Stimulated activated CD8-positive, alpha-beta memory T cell treated with anti-CD3 and anti-CD28 coated beads, Interleukin-7, amount 100 ng/mL, for 4 hours (primary cell): Measurements from ENCODE around the gene TMEM190.

Source experiments
- DNase-seq, 2 donors: peaks; one replicate each; pipeline ENCODE4 v3.0.0-alpha.2; 2020; ENCODE audit warnings: low read depth in 2 of 2

TMEM190 gene

GRCh38 chr19:55370305-55370988, 6.2 kb upstream of the TMEM190 start, which contains the start of gene IL11:
Gene IL11 (minus strand): TSS chr19:55370463. CDS start chr19:55370310, 153 bp downstream.
- DNase-seq: no peak

- no peak for DNase-seq
Measured at GRCh38 chr19:55372316-55373081, 4.1 kb upstream of the TMEM190 start.

- DNase-seq: no peak
Measured at GRCh38 chr19:55373306-55373992, 3.2 kb upstream of the TMEM190 start.

GRCh38 chr19:55373993-55374757, 2.5 kb upstream of the TMEM190 start:
- no peak for DNase-seq

- DNase-seq: no peak
Measured at GRCh38 chr19:55377356-55378131, 918 bp downstream of the TMEM190 start.

- DNase-seq: no peak
Measured at GRCh38 chr19:55379174-55379573, 2.5 kb downstream of the TMEM190 start.

- DNase-seq: no peak
Measured at GRCh38 chr19:55382013-55382412, 5.4 kb downstream of the TMEM190 start.

- no peak for DNase-seq
Measured at GRCh38 chr19:55382522-55383054, 6.0 kb downstream of the TMEM190 start.

- peak in 1 of 2 donors; percentile 27 for DNase-seq
Measured at GRCh38 chr19:55383279-55384130, 6.9 kb downstream of the TMEM190 start.

- peak in 1 of 2 donors; percentile 26 for DNase-seq
Measured at GRCh38 chr19:55384131-55384919, 7.7 kb downstream of the TMEM190 start, which contains the start of gene TMEM238. Gene TMEM238 (minus strand): TSS chr19:55384292. CDS start chr19:55384259, 33 bp downstream.

GRCh38 chr19:55384920-55385723, 8.5 kb downstream of the TMEM190 start:
- peak; percentile 86 to 90 for DNase-seq

GRCh38 chr19:55385724-55386492, 9.3 kb downstream of the TMEM190 start, which contains the start of gene RPL28:
Gene RPL28 (plus strand): TSS chr19:55385932. CDS start chr19:55386358, 426 bp downstream.
- peak; percentile 95 to 97 for DNase-seq

- peak in 1 of 2 donors; percentile 8 for DNase-seq
Measured at GRCh38 chr19:55386493-55386971, 9.9 kb downstream of the TMEM190 start.

GRCh38 chr19:55387736-55388497, 11.3 kb downstream of the TMEM190 start:
- no peak for DNase-seq

- no peak for DNase-seq
Measured at GRCh38 chr19:55389386-55390317, 13.0 kb downstream of the TMEM190 start.
